HT-29 (cell line): ENCODE results near the gene HIRA. TPM values are rescaled to one million over a fixed set of nuclear protein-coding genes. Genes with fewer than 3 reads are reported as not detected.

Experiments used
- DNase-seq: peaks from one replicate; pipeline ENCODE4 v3.0.0-alpha.2; 2015; ENCODE audit warnings: low spot score
- total RNA-seq: library from RNA; depleted of rRNA; stranded (reverse); fragments of >200 nt; shearing (Covaris generic); gene quantifications from 2 replicates; pipeline ENCODE4 v1.2.3, GENCODE V29; 2014

HIRA gene
- total RNA-seq, 1 experiment from 2014 or later = 65.1 TPM

GRCh38 chr22:19410941-19411689 lies 20.4 kb downstream of the HIRA start:
- no peak for DNase-seq

- DNase-seq = no peak
Observed at GRCh38 chr22:19407649-19408606, 23.6 kb downstream of the HIRA start.

DNA sequence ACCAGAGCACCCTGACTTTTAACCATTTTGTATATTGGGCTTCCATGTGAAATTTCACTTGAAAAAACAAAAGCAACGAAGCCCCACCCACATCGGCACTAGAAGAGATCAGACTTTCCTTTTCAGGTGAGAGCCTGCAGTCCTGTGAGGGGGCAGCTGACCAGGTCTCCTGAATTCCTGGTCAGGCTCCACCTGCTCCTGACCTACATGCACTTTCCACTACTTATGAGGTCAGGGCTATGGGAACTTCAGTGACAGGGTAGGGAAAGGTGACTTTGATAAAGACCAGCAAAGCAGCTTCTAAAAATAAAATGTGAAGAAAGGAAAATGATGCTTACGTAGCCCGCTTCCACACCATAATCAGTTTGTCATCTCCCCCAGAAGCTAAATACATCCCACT lies 24.7 kb downstream of the HIRA start:
- DNase-seq = no peak

- DNase-seq = no peak
Observed at GRCh38 chr22:19406281-19406811, 25.2 kb downstream of the HIRA start.

- no peak for DNase-seq
Observed at GRCh38 chr22:19405652-19406051, 25.9 kb downstream of the HIRA start.

DNA sequence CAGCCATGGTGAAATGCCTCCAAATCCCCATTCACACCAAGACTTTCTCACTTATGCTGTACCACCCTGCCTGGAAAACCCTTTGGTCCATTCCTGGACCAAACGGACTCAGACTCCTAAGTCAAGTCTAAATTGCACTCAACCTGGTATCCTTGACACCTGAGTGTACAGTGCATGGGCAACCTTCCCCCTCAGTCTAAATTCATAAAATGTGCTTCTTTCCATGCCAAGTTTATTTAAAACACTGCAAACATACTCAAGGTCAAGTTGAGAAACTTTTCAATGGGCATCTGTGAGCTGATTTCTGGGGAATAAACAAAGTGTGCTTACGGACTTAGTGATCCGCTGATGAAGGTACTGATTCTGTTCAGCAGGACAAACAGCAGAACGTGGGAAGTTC lies 26.4 kb downstream of the HIRA start:
- no peak for DNase-seq

GRCh38 chr22:19404676-19405075 lies 26.9 kb downstream of the HIRA start:
- DNase-seq = no peak

- DNase-seq = no peak
Observed at GRCh38 chr22:19402642-19403191, 28.8 kb downstream of the HIRA start.

GRCh38 chr22:19401483-19401882 lies 30.1 kb downstream of the HIRA start:
- no peak for DNase-seq

DNA sequence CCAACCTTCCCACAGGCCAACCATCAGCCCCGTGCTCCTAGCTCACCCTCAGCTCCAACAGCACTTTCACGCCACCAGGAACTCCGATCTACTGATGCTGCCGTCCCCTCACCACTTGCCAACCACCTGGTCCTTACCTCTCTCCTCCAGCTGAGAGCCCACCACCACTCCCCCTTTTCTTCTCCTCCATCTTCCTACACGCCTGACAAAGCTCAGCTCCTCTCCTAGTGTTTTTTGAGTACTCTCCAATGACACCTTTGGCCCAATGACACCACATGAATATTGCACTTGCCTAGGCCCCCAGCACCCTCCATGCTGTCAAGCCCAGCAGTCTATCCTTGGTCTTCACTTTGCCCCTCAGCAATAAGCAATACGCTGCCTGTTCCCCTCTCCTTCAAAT lies 30.7 kb downstream of the HIRA start:
- DNase-seq = no peak

- no peak for DNase-seq
Observed at GRCh38 chr22:19398652-19399051, 32.9 kb downstream of the HIRA start.

GRCh38 chr22:19398206-19398605 lies 33.3 kb downstream of the HIRA start:
- DNase-seq = no peak

GRCh38 chr22:19397734-19398104 lies 33.8 kb downstream of the HIRA start:
- no peak for DNase-seq

- no peak for DNase-seq
Observed at GRCh38 chr22:19396934-19397733, 34.4 kb downstream of the HIRA start.

DNA sequence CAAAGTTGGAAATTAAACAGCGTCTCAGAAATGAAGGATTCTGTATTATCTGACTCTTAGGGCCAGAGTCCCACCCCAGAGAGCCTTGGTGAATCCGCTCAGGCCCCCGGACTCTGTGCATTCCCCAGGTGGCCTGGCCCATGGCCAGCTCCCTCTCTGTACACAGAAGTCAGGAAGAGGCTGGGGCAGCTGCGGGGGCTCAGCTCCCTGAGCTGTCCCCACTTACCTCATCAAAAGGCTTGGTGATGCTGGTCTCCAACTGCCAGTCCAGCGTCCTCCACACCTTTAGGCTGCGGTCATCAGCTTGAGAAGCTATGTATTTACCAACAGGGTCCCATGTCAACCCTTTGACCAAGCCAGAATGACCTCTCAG lies 35.0 kb downstream of the HIRA start:
- no peak for DNase-seq

GRCh38 chr22:19395276-19395675 lies 36.3 kb downstream of the HIRA start:
- DNase-seq = no peak

DNA sequence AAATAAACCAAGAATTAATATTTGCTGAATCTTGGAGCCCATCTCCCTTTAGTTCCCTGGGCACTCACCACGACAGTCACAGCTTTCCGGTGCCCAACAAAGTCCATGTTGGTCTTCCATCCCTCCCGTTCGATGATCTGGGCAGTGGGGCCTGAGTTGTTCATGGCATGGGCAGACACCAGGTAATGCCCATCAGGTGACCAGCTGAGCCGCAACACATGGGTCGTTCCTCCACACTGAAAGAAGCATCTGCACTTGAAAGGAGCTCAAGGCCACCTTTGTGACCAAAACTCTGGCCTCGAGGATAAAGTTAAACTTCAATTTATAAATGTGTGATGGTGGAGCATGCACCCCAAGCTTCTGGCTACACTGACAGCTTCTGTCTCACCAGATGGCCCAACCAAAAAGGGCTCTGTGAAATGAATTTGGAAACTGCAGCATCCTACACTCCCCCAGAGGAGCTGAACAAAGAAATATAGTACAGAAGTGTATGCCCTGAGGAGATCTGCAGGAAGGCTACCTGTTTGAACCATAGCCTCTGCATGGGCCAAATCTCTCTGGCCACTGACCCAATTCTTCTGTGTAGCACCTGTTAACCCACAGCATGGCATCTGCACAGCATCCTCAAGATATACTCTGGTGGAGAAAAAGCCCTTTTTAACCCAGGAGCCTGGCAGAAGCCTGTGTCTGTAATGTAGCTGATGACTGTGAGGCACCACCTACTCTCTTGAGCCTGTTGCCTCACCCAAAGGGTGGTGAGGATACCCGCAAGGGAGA lies 37.1 kb downstream of the HIRA start:
- no peak for DNase-seq

DNA sequence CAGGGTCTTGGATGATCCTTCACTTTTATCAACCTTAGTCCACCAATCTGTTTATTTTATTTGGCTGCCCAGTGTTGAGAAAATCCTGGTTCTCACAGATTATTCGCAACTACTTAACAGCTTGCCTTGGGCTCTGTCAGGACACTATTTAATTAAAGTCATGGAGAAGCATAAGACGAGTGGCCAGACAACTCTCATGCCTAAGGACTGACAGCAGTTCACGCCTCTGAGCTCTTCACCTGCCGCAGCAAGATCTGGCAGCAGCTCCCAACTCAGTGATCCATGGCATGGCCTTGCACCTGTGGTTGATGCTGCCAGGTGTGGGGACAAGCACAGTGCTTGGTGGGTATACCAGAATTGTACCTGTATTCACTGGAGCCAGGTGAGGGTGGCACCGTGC lies 37.8 kb downstream of the HIRA start:
- DNase-seq = no peak

DNA sequence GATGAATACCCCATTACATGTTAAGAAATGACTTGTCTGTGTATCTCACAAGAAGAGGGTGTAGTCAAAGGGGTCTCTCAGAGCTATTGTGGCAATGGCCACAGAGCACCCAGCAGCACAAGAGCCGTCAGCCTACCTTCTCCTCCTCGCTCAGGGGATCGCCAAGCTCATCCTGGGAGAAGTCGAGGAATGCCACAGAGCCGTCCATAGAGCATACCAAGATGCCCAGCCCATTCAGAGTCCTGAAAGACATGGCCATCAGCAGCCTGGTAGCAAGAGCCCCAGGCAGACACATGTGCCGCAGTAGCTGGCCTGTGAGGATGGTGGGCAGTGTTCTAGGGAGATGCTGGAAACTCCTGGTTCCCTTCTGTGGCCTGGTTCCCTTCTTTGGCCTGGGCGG lies 44.0 kb downstream of the HIRA start:
- DNase-seq = no peak

DNA sequence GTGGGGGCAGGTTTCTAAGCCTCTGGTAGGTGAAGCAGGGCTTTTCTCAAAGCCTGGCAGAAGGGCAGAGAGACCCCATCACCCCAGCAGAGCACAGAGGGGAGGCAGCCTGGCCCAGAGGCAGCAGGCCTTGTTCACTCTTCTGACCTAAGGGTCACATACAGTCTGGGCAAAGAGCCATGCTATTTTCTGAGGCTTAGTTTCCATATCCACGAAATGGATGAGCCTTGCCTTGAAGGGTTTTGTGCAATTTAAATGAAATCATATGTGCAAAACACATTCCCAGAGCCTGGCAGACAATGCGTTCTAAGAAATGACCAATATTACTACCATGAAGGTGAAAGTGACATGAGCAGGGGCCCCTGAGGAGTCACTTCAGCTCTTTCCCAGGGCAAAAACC lies 44.5 kb downstream of the HIRA start:
- no peak for DNase-seq

DNA sequence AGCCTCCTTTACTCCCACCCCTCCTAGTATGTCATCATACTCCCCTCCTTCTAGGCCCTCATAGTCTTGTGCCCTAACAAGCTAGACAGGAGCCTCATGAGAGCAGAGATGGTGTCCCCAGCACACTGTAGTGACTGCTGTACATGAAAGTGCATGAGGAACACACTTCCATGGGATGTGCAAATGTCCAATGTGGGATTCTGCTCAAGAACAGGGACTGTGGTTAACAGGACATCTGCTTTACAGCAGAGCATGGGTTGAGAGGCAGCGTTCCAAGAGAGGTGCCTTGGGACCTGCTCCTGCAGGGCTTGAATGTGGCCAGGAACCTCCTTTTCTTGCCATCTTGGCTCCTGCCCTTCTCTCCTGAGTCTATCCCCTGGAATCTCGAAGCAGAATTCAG lies 45.3 kb downstream of the HIRA start:
- DNase-seq = no peak
